Measurements from ENCODE around the gene DEGS2.

The DEGS2 gene

DNA sequence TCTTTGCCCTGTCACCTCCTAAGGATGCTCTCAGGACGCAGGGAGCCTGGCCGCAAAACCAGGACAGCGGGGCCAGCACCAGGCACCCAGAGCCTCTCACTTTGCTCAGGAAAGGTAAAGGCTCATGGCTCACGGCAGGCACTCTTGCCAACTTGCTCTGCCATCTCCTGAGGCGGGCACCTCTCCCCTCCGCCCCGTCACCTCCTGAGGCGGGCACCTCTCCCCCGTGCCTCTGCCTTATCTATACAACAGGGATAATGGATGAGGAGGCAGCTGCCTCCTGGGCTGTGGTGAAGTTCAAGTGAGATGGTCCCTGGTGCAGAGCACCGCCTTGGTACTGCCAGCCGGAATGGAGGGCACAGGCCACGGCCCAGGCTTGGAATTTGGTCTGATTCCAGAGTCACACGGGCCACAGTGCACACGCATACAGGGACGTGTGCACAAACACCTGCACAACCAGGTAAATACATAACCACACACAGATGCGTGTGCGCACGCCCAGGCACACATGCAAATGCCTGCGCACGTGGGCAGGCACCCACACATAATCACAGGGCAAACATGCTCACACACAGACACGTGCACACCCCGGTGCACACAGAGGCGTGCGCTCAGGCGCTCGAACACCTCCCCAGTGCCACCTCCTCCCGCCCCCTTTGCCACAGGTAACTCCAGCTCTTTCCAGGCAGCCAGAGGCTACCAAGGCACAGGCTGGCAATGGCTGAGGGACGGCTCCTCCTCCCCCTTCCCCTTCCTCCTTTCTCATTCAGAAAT lies 11.6 kb downstream of the DEGS2 start:
- no peak for DNase-seq

DNA sequence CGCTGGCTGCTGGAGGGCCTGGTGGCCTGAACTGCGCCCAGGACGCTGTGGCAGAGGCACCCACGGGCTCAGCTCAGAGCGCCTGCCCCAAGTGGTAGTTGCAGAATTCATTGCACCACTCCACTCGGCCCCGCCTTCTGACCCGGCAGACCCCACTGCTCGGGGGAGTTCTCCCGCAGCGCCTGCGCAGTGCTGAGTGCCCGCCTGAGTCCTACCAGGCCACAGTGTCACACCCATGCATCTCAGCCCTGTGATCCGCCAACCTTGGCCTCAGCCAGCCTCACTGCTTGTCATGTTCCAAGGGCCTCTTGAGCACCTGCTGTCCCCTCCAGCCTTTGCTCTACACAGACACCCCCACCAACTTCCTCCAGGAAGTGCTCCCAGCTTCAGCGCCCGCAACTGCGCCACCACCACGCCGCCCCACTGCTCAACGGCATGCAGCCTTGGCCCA lies 12.2 kb downstream of the DEGS2 start:
- DNase-seq = no peak

DNA sequence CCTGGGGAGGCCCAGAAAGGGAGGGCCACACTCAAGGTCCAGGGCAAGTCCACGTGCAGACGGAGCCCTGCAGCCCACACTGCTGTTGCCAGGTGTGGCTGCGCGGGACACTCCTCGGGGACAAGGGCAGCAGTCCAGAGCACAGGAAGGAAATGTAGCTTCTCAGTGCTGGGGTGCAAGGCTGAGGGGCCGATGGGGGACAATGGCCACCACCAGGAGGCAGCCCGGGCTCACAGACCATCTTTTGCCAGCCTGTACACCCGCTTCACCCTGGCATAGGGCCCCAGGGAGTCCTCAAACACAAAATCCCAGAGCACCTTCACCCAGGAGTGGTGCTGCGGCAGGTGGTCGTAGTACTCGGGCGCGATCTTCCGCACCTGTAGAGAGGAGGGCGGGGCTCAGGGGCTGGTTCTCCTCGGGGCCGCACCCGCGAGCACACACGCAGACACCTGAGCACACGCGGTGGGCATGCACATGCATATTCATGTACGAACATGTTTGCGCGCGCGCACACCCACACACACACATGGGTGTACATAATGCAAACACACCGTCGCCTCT lies 12.8 kb downstream of the DEGS2 start:
- no peak for DNase-seq

DNA sequence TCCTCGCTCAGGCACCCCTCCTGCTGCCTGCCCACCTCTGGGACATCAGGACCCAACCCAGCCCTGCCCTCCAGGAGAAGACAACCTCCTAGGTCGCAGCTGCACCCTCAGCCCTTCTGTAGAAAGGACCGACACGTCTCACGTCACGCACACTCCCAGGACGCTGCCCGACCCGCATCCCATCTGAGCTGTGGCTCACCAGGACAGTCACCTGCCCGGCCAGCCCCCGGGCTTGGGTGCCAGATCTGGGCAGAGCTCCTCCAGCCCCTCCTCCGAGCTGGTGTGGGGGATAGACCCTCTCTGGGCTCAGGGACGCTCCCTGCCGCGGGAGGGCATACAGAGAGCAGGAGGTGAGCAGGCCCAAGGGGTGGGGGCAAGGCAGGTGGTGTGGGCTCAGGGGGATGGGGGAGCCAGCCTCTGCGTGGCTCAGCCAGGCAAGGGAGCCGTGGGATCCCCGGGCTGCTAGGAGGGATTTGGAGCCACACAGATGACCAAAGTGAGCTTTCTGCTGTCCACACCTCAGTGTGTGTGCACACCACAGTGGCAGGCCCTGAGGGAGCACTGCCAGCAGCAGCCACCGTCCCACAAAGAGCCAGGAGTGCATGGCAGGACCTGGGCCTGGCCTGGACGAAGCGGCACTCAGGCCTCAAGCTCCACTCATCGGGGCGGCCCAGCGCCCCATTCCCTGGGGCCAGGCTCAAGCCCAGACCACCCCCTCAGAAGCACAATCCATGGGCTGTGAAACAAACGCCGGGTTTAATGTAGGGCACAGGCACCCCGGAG lies 13.6 kb downstream of the DEGS2 start:
- no peak for DNase-seq

DNA sequence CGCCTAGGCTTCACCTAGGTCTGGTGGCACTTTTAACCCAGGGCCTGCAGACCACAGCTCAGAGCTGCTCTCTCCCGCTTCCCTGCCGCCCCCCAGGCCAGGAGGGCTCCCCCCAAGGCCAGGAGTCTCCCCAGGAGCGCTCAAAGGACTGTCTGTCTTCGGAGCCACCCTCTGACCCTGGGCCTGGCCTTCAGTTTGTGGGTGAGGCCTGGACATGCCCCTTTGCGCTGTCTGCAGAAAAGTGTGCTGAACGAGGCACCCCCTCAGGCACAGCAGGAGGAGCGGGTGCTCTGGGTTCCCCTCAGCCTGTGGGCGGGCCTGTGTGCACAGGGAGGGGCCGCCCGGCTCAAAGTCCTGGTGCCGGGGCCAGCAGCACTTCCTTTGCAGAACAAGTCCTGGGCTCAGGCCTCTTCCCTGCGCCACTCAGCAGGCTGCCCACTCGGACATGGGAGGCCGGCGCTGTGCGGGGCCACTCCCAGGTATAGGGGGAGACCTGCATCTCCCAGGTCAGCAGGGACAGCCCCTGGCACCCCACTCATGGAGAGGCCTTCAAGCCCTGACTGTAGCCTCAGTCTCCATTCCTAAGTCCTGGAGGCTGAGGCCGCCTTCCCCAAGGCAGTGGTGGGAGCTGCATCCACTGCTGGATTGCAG lies 14.3 kb downstream of the DEGS2 start:
- DNase-seq = no peak

DNA sequence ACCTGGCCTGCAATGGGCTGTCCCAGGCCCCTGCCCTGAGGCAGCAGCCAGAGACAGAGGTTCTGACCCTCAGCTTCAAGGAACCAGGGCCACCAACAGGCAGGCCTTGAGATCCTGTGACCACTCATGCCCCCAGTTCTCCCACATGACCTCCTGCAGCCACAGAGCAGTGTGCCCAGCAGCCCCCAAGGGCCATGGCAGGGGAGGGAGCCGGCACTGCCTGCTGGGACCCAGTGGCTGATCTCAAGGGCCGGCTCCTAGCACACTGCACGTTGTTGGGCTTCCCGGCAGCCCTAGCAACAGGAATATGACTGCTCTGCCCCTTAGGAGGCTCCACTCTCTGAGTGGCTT lies 14.8 kb downstream of the DEGS2 start:
- no peak for DNase-seq

DNA sequence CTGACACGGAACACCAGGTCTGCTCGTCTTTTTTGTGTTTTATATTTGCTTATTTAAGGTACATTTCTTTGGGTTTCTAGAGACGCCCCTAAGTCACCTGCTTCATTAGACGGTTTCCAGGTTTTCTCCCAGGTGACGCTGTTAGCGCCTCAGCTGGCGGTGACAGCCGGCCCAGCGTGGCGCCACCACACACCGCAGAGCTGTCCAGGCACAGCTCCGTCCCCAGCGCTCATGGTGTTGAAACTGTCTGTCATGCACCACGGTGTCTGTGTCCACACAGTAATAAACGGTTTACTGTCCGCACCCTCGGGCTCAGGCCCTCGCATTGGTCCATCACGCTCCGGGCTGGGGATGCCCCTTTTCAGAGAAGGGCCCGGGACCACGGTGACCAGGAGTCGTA lies 15.5 kb downstream of the DEGS2 start:
- DNase-seq = no peak

DNA sequence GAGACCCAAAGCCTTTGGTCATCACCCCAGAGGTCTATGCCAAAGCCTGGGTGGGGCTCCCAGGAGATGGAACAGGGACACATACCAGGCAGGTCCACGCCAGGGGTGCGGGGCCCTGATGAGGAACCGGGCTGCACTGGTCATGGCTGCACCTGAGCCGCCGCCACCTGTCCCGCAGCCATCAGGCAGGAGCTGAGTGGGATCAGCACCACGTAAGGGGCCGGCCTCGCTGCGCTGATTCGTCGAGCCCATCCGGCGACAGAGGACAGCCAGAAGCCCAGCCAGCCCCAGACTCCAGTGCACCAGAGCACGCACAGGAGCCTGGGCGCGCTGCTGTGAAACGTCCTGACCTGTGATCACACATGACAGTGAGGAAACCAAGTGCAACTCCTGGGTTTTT lies 15.9 kb downstream of the DEGS2 start:
- DNase-seq = no peak

DNA sequence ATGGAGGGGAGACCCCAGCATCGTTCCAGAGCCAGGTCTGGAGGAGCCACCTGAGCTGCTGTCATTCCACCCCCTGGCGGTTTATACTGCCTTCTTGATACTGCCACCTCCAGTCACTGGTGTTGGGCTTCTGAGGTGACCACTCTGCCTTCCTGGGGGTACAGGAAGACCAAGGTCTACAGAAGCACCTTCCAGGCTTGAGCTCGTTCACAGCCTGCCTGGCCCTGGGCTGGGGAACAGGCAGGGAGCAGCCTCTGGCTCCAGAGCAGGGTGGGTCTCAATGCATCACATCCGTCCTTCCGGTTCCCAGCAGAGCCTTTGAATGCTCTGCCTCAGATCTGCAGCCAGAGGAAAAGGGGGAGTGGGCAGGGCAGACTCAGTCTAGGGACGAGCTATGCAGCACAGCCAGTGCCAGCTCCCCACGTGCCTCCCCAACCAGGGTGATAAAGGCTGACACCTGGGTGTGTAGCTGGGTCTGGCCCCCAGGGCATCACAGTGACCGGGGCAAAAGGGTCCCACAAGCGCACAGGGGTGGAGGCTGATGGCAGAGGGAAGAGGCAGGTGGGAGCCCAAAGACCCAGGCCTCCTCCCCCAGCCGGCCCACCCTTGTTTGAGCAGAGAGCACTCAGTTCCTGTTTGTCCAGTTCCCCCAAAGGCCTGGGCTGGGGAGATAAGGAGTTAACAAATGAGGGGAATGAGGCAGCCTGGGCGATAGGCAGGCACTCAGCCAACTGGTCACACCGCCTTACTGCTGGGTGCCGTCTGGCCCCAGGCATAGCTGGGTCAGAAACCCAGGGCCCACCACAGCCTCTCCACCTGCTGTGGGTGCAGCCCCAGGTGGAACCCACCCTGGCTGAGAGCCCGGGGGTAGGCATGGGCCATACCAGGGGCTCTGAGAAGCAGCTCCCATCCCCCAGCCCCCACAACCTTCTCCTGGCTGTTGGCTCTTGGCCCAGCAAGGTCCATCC lies 17.1 kb downstream of the DEGS2 start:
- DNase-seq = peak; percentile 33

DNA sequence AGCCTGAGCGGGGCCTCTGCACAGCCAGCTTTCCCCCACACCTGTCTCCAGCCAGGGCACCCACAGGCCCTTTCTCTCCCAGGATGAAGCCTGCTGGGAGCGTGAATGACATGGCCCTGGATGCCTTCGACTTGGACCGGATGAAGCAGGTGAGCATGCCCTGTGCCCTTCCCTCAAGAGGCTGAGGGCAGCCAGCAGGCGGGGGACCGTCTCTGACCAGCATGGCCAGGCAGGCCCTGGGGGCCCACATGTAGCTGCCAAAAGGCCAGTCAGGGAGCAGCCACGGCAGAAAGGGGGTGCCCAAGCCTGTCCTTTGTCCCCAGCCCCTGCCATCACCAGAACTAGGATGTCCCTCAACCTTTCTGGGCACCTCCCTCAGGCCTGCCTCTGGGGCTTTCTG lies 18.3 kb downstream of the DEGS2 start:
- no peak for DNase-seq

DNA sequence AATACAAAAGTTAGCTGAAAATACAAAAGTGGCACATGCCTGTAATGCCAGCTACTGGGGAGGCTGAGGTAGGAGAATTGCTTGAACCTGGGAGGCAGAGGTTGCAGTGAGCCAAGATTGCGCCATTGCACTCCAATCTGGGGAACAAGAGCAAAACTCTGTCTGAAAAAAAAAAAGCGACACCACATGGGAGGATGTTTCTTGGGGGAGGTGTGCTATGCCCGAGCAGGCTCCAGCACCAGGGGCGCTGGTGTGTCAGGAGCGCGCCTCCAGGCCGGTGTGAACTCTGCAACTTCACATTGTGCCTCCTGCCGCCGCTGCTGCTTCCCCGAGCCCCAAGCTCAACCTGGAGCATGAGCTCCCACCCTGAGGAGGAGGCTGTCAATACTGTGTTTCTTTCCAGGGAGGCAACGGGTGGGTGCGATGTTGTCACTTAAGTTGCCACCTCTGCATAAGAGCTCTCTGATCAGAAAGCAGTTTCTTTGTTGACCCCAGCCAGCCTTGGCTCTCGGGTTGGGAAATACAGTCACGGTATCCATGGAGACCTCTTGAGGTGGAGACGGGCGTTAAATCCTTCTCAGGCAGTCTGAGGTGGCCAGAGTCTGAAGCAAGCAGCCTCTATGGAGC lies 18.9 kb downstream of the DEGS2 start:
- peak; percentile 14 for DNase-seq

DNA sequence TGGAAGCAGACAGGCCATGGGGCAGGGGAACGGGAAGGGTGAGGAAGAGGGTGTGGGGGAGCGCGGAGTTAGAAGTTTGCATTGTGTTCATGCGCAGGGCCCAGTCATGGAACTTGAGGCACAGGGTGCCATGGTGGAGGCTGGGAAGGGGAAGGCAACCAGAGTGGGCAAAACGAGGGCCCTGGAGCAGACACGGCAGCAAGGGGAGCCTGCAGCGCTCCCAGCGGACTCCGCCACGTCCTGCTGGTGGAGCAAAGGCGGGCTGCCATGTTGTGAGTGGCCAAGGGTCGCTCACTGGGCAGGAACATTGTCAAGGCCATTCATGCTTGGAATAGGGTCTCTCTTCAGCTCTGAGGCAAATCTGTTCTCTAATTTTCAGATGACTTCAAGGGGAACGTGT lies 20.5 kb downstream of the DEGS2 start:
- DNase-seq = no peak

DNA sequence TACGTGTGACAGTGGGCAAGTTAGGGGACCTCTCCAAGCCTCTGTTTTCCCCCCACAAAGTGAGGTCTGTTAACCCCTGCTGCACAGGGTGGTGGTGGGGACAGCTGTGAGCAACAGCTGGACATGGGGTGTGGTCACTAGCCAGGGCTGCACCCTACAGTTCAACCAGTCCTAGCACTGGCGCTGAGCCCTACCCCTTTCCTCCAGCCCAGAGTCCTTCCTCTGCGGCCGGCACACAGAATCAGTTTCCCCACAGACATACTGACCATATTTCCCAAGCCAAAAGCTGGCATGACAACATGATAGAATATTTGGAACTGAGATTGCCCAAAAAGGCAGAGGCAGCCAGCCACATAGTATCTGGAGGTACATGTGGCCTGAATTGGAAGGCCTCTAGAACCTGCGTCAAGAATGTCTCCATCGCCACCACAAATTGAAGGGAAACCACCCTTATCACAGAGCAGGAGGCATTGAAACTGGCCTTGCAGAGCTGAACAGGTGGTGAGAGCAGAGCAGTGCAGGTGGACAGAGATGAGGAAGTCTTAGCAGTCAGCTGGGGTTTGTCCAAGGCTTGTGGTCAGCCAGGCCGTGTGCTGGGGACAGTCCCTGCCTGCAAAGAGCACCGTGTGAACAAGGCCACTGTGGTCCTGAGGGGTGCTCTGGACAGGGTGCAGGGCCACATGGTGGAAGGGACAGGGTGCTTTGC lies 21.2 kb downstream of the DEGS2 start:
- DNase-seq = no peak

DNA sequence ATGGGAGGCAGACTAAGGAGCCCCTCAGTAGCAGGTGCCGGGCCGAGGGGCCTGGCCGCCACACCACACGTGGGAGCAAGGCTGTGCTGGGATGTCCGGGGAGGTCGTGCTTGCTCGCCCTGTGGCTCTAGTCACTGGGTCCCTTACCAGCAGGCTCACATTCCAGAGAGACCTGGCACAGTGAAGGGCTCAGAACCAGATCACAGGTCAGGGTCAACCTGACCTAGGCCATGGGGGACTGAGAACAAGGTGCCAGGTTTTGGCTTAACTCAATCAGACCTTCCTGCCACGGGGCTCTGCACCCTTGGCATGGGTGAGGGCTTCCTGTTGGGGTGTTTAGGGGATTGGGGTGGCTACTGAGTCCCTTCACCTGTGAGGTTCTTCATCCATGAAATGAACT lies 22.3 kb downstream of the DEGS2 start:
- no peak for DNase-seq

DNA sequence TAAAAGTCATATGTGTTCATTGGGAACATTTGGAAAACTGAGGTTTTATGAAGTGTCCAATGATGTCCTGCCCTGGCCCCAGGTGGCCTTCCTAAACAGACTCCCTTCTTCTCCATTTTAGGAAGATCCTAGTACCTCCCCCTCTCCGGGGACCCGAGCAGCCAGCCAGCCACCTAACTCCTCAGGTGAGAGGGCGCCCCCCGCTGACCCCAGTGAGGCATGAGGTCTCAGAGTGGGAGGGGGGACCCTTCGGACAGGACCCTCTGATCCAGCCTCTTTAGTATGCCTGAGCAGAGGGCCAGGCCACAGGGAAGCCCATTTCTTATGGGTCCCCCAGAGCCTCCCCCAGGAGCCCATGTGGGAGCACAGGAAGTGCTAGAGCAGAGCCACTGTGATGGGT lies 23.7 kb downstream of the DEGS2 start:
- no peak for DNase-seq

DNA sequence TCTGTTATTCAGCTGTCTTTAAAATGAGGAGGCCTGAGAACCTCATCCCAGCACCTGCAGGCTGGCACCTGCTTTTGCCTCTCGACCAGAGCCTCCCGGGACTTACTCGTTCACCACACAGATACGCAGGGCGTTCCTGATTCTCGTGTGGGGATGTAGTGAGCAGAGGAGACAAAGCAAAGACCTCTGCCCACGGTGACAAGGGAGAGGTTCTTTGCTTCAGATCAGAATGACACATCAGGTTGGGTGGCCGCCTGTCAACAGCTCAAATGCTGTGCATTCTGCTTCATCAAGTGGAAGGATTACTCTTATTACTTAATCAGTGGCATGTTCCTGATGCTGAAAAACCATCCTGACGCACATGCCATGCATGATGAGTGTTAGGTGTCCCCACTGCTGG lies 24.4 kb downstream of the DEGS2 start:
- DNase-seq = no peak

DNA sequence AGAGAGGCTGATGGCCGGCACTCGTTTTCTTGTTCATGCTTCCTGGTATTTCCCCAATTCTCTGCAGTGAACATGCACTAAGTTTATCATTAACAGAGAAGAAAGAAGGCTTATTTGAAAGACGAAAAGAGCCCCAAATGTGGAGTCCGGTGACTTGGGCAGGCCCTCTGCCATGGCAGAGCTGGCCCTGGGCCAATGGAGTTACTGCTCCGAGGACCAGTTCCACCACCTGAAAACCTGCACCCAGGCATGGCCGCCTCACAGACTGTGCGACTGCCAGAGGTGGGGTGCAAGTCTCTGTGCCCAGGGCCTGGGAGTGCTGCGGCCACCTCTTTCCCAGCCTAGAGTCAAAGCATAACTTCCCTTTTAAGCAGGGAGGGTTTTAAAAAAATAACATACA lies 24.9 kb downstream of the DEGS2 start:
- DNase-seq = no peak

DNA sequence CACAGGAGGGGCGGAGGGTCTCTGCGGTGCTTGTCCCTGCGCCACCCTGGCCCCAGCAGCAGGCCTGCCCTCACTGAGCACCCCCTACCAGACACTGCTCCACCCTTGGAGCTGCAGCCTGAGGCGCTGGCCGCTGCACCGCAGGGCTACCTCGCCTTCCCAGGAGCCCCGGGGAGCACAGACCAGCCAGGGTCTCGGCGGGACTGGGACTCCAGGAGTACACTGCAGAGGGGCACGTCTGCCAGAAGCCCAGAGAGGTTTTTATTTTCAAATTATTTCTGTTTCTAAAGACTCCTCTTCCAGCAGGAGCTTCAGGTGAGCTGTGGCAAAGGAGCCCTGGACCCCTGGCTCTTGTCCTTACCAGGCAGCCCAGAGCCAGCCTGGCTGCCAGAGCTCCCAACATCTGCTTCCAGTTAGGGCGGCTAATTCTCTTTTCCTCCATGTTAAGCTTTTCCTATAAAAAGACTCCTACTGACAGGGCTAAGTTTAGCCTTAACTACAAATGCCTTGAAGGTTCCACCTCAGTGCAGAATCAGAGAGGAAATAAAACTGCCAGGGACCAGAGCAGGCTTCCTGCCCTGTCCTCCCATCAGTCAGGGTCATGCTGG lies 26.4 kb downstream of the DEGS2 start:
- DNase-seq = no peak

DNA sequence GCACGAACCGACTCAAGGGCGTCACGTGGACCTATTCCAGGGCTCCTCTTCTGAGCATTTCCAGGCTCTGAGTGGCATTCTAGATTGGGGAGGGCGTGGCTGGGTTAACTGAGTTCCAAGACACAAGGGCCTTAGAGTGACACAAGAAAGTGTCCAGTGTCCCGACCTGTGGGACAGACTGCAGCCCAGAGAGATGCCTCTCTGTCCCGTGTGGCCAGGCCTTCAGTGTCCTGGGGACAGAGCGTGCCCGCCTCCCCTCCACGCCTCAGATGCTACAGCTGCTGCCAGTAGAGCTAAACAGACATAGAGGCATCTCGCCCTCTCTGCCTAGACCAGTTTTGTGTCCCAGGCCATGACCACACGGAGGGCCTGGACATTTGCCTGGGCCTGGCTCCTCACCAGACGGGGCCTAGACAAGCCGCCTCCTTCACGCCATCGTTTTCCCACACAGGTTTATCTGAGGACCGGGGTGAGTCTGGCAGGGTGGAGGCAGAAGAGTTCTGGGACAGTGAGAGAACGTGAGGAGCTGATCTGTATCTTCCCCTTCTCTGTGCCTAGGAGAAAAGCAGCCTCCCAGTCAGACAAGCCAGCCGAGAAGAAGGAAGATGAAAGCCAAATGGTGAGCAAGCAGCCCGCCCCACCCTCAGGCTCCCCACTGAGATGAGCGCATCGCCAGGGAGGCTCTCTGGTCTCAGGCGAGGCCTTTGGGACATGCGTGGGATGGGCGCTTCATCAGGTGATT lies 27.1 kb downstream of the DEGS2 start:
- no peak for DNase-seq

DNA sequence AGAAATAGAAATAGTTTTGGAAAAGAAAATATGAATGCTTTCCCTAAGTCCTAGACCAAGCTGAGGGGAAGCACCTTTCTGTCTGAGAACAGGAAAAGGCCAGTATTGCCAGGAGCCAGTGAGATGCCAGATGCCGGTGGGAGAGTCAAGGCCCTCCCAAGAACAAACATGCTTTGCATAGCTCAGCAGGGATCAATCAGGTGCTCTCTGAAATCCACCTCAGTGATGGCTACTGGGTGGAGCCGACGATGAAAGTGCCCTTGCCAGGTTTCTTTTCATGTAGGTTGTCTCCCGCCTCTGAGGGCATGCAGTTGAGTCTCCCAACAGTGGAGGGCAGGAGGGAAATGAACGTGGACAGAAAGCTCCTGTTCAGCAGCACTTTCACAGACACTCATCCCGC lies 28.3 kb downstream of the DEGS2 start:
- DNase-seq = no peak

Data from NCI-H1092 treated with DMSO at 0.1 percent for 48 hours (cell line).